GM12864 (cell line): ENCODE data around the gene XRRA1.

Experiments used
- DNase-seq: peaks from one replicate; pipeline ENCODE4 v3.0.0-alpha.2; 2011; ENCODE audit warnings: low read depth
- H3K4me3 ChIP-seq: 2 replicates; pipeline ENCODE4 v1.5.1; 2011; ENCODE audit warnings: mild to moderate bottlenecking, low read depth, low read length, control low read depth
- TF ChIP-seq, protein P1 (sequence below): IDR thresholded peaks from 2 replicates; pipeline ENCODE4 v1.5.1; 2011; ENCODE audit warnings: low read depth, mild to moderate bottlenecking, moderate library complexity, low read length, control low read depth, inconsistent platforms; ENCODE audit errors: missing control alignments

XRRA1 gene

DNA sequence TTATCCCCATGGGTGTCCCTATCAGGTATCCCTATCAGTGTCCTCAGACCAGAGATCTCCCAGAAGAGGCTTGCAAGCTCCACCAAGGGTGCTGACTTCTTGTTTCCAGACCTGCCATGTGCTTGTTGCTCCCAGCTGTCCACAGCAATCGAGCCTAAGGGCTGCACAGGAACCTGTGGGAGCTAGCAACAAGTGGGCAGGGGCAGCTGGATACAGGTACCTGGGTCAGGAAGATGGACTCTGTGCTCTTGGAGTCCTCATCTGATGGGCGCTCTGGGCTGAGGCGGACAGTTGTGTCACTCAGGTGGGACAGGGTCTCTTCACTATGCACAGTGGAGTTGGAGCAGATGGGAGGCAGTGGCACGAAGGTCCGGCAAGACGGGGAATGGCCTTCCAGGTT is 101.0 kb downstream of the XRRA1 start:
- DNase-seq: no peak
- no peak overlapping the region for H3K4me3 ChIP-seq
- TF ChIP-seq, protein P1, sequence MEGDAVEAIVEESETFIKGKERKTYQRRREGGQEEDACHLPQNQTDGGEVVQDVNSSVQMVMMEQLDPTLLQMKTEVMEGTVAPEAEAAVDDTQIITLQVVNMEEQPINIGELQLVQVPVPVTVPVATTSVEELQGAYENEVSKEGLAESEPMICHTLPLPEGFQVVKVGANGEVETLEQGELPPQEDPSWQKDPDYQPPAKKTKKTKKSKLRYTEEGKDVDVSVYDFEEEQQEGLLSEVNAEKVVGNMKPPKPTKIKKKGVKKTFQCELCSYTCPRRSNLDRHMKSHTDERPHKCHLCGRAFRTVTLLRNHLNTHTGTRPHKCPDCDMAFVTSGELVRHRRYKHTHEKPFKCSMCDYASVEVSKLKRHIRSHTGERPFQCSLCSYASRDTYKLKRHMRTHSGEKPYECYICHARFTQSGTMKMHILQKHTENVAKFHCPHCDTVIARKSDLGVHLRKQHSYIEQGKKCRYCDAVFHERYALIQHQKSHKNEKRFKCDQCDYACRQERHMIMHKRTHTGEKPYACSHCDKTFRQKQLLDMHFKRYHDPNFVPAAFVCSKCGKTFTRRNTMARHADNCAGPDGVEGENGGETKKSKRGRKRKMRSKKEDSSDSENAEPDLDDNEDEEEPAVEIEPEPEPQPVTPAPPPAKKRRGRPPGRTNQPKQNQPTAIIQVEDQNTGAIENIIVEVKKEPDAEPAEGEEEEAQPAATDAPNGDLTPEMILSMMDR: no peak

DNA sequence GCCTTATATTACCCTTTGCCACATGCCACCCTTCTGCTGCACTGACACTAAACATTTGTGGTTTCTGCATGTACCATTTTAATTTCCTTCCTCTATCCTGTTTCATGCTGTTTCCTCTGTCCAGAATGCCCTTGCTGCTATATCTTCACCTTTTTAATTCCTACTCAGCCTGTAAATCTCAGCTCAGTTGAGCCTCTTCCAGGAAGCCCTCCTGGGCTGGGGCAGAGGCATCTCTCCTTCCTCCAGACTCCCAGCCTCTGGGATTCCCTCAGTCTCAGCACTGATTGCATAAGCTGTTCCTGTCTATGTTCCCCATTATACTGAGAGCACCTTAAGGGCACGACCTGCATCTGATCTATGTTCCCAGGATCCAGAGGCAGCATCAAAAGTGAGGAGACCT is 101.5 kb downstream of the XRRA1 start:
- no peak for DNase-seq
- no peak overlapping the region for H3K4me3 ChIP-seq
- TF ChIP-seq, protein P1: no peak

DNA sequence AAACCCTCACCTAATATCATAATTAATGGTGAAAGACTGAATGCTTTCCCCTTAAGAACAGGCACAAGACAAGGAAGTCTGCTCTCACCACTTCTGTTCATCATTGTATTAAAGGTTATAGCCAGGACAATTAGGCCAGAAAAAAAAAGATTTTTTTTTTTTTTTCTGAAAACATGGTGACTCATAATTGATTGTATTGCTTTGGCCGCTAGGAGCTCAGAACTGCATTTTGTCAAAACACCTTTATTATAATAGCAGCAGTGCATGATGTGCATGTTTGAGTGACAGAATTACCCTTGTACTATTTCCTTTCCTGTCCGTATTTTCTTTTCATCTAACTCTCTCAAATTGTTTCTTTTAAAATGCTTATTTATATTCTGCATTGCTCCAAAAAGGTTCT is 102.1 kb downstream of the XRRA1 start:
- H3K4me3 ChIP-seq: no peak overlapping the region
- TF ChIP-seq, protein P1: no peak
- DNase-seq: no peak

DNA sequence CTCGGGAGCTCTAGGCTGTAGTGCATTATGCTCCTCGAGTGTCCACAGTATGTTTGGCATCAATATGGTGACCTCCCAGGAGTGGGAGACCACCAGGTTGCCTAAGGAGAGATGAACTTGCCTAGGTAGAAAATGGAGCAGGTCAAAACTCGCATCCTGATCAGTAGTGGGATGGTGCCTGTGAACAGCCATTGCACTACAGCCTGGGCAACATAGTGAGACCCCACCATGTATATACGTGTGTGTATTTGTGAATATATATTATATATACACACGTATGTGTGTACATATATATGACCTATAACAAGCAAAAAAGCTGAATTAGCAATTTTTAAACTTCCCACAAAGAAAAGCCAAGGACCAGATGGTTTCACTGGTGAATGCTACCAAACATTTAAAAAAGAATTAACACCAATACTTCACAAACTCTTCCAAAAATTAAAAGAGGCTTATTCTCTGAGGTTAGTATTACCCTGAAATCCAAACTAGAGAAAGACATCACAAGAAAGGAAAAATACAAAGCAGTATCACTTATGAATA is 102.8 kb downstream of the XRRA1 start:
- no peak overlapping the region for H3K4me3 ChIP-seq
- DNase-seq: no peak
- TF ChIP-seq, protein P1: no peak

DNA sequence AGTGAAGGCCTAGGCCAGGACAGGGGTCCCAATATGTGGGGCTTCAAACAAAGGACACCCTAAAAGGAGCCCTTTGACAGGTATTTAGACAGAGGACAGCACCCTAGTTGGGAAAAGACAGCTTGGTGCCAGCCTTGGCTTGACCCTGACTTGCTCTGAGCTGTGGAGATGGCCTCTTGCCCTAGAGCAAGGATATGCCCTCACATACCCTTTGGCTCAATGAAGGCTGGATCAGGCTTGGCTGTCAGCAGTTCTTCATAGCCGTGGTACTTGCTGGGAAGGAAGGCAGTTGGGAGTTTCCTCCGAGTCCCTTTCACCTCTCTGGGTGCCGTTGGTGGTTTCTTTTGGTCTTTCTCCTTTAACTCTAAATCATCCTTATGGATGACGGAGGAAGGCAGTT is 104.0 kb downstream of the XRRA1 start:
- H3K4me3 ChIP-seq: no peak overlapping the region
- TF ChIP-seq, protein P1: no peak
- DNase-seq: no peak

DNA sequence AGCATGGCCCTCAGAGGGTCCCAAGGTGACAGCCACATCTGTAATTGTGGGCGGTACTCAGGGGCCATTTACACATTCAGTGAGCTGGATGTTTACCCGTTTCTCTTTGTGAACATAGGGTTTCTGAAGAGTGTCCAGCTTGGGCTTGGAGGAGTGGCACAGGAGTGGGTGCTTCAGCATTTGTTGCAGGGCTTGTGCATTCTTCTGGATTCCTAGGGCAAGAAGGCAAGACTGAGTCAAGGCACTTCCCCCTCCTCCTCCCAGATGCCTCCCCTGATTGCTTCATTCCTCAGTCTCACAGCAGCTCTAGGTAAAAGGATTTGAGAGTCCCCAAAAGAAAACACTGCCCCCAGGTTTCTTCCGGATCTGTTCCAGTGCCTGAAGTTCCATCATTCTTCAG is 104.8 kb downstream of the XRRA1 start:
- DNase-seq: no peak
- H3K4me3 ChIP-seq: no peak overlapping the region
- TF ChIP-seq, protein P1: no peak

DNA sequence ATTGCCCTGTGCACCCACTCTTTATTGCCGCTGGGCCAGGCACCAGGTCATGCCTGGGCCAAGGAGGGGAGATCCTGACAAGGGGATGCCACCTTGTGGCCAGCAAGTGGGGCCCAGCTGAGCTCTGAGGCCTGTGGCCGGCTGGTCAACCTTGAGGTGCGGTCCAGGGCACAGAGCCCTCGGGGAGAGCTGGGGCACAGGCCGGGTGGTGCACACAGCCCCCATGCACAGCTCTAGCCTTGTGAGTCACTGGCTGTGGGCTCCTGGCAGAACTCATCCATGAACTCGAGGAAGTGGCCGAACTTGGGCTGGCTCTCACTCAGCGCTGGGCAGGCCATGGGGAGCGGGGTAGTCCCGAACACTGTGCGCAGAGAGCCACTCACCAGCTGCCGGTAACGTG is 105.9 kb downstream of the XRRA1 start:
- DNase-seq: no peak
- TF ChIP-seq, protein P1: no peak
- no peak overlapping the region for H3K4me3 ChIP-seq
